Activated CD4-positive, alpha-beta T cell treated with anti-CD3 and anti-CD28 coated beads for 48 hours (primary cell): ENCODE results near the gene HSD11B2.

ENCODE experiments used
- DNase-seq: peaks from one replicate; pipeline ENCODE4 v3.0.0-alpha.2; 2020

The HSD11B2 gene

DNA sequence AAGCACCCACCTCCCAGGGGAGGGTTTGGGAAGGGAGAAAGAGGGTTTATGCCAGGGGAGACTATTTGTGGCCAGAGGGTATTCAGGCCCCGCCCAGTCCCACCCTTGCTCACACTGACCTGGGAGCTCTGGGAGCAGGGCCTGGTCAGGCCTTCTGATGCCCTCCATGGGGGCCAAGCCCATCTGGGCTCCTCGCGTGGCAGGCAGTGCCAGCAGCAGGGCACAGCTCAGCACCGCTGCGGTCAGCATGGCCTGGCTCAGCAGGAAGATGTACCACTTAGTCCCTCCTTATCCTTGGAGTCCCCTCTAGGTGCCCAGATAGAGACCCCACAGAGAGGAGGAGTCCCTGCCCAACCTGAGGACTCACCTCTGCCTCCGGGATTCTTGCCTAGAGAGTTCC is 52.2 kb downstream of the HSD11B2 start, which contains the start of gene AGRP:
Gene AGRP, minus strand, starts transcription at position 398 of the 400 bp plus-strand sequence. Its CDS starts 149 bp downstream, at position 249.
- no peak for DNase-seq

DNA sequence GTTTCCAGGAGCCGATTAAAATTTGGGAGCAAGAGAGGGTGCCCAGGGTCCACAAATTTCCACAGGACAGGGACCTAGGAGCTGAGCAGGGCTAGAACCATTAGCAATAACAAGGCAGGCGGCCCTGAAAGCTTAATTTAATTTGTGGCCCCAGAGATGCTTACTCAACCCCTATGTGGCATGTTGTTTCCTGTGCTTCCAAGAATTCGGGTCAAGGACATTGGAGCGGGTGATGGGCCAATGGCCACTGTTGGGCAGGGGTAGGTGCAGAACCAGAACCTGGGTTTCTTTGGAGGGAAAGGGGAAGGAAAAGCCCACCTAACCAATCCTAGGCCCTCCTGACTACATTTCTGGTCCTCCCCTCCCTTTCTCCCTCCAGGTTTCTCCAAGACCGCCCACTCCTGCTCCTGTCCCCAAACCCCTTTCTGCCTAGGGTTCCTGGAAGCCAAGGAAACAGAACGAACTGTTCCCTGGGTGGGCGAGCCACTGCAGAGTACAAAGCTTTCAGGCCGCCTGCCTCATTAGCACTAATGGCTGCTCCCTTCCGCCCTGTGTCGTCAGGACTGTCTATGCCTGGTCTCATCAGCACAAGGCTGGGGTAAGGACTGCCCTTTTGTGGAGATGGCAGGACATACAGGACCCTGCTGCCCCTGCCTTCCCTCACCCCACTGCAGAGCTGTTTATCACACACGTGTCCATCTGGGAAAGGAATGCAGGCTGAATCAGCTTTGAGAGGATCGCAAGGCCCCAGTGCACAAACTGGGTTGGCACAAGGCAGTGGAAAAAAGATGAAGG is 53.0 kb downstream of the HSD11B2 start:
- no peak for DNase-seq

DNA sequence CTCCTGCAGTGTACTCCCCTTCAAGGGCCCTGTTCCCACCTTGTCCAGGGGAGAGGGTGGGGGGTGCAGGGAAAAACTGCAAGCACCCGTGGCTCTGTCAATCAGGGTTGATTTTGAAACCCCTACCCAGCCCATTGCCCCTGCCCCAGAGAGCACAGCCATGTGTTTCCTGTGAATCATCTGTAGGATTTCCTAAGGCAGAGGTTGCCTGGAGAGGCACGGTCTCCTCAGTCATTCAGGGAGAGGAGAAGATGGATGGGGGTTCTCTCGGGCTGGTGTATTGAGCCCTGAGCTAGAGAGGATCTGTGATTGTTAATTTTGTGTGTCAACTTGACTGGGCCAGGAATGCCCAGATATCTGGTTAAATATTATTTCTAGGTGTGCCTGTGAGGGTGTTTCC is 55.9 kb downstream of the HSD11B2 start:
- no peak for DNase-seq
